GM12891 (cell line): ENCODE data around the gene SLC39A2.

Source experiments
- PAX5 ChIP-seq: IDR thresholded peaks from 2 replicates; pipeline ENCODE4 v1.6.1; 2011; ENCODE audit warnings: low read length, moderate library complexity, mild to moderate bottlenecking; ENCODE audit not compliant: insufficient read depth, severe bottlenecking
- POLR2A ChIP-seq: IDR thresholded peaks from 2 replicates; pipeline ENCODE4 v1.6.1; 2011; ENCODE audit warnings: low read depth, low read length, control low read depth
- POLR2AphosphoS5 ChIP-seq: IDR thresholded peaks from 2 replicates; pipeline ENCODE4 v1.6.1; 2011; ENCODE audit warnings: low read depth, low read length, control low read depth
- POU2F2 ChIP-seq: IDR thresholded peaks from 2 replicates; pipeline ENCODE4 v1.6.1; 2011; ENCODE audit warnings: low read depth, mild to moderate bottlenecking, control low read depth, low read length, moderate library complexity
- SPI1 ChIP-seq: IDR thresholded peaks from 2 replicates; pipeline ENCODE4 v1.6.1; 2011; ENCODE audit warnings: low read depth, low read length, control low read depth
- TAF1 ChIP-seq: IDR thresholded peaks from 2 replicates; pipeline ENCODE4 v1.6.1; 2011; ENCODE audit warnings: low read depth, low read length, control low read depth

GRCh38 chr14:21033133-21033698 is 34.1 kb downstream of the SLC39A2 start:
- TF ChIP-seq POLR2AphosphoS5 (no peak), POU2F2 (no peak), POLR2A (no peak), TAF1 (no peak), SPI1 (no peak), PAX5 (no peak)
